ELF-1 (cell line): Measurements from ENCODE around the gene TMIGD1.
A peak's percentile ranks its signal among the peaks of the same experiment; 100 is the strongest.

Source experiments
- DNase-seq: peaks from one replicate; pipeline ENCODE4 v3.0.0-alpha.2; 2016; ENCODE audit warnings: low read depth, low spot score

The TMIGD1 gene

GRCh38 chr17:30290696-30291542, 42.9 kb downstream of the TMIGD1 start:
- DNase-seq, result peak; percentile 72

- no peak for DNase-seq
These were observed 43.8 kb downstream of the TMIGD1 start for GRCh38 chr17:30290077-30290476.

GRCh38 chr17:30279156-30279555, 54.7 kb downstream of the TMIGD1 start:
- no peak for DNase-seq

GRCh38 chr17:30278032-30278431, 55.8 kb downstream of the TMIGD1 start:
- DNase-seq, result no peak

- DNase-seq, result no peak
These were observed 57.9 kb downstream of the TMIGD1 start for GRCh38 chr17:30275911-30276310.

- DNase-seq, result no peak
These were observed 59.0 kb downstream of the TMIGD1 start for GRCh38 chr17:30274887-30275286.

GRCh38 chr17:30273373-30273772, 60.5 kb downstream of the TMIGD1 start:
- no peak for DNase-seq

GRCh38 chr17:30271102-30271501, 62.8 kb downstream of the TMIGD1 start:
- DNase-seq, result no peak

- no peak for DNase-seq
These were observed 66.2 kb downstream of the TMIGD1 start for GRCh38 chr17:30267625-30268024.
